ENCODE measurements around the gene BAG3. TPM values are rescaled to one million over a fixed set of nuclear protein-coding genes. Genes with fewer than 3 reads are reported as not detected.

BAG3 gene
- total and polyA plus RNA-seq, 7 donors, result 283 to 855 (median 453) TPM

GRCh38 chr10:119654540-119654939 is 3.4 kb downstream of the BAG3 start:
- H3K27me3 ChIP-seq (ENCODE audit: insufficient read depth in 3 of 3, low read length in 2 of 3), result no peaks in the 10 kb centered on the region
- H3K9me3 ChIP-seq, result no peaks in the 10 kb centered on the region
- 31 to 40% (median 40%) methylated on average over 6 of the region's 6 CpGs for WGBS, 3 donors
- H3K4me1 ChIP-seq, result peaks cover 44% of the 10 kb centered on the region
- ATAC-seq (peak in 1 of 4 donors; percentile 13), DNase-seq (peak; percentile 33 to 66)
- intact Hi-C loops (cut with DNase I), result loop anchor here in 1 of 2 donors (5.0 kb wide), 1 partner anchor 57 kb away; the partner anchor contains the start of gene TIAL1
- peak overlapping the region; percentile 99 for H3K27ac ChIP-seq
- H3K36me3 ChIP-seq (ENCODE audit: insufficient read depth in 1 of 2, low read depth in 1 of 2), result peaks cover 0 to 40% of the 10 kb centered on the region in 2 donors
- TF ChIP-seq CTCF (IDR thresholded peaks at IDR 0.05), result no peak
- H3K4me3 ChIP-seq, result peak overlapping the region; percentile 86

GRCh38 chr10:119655566-119656001 is 4.4 kb downstream of the BAG3 start:
- DNase-seq (peak; percentile 69 to 88), ATAC-seq (peak; percentile 49 to 64 (median 58))
- peak overlapping the region; percentile 86 for H3K4me3 ChIP-seq
- WGBS, 3 donors, result 11 to 20% (median 17%) methylated on average over 11 of the region's 11 CpGs
- peaks cover 0 to 51% of the 10 kb centered on the region in 2 donors for H3K36me3 ChIP-seq (ENCODE audit: insufficient read depth in 1 of 2, low read depth in 1 of 2)
- H3K4me1 ChIP-seq, result peaks cover 55% of the 10 kb centered on the region
- no peak for TF ChIP-seq CTCF (IDR thresholded peaks at IDR 0.05)
- H3K27me3 ChIP-seq (ENCODE audit: insufficient read depth in 3 of 3, low read length in 2 of 3), result no peaks in the 10 kb centered on the region
- intact Hi-C loops (cut with DNase I), result no loop called here
- peak overlapping the region; percentile 99 for H3K27ac ChIP-seq
- no peaks in the 10 kb centered on the region for H3K9me3 ChIP-seq

GRCh38 chr10:119656760-119657159 is 5.6 kb downstream of the BAG3 start:
- H3K27me3 ChIP-seq (ENCODE audit: insufficient read depth in 3 of 3, low read length in 2 of 3), result no peaks in the 10 kb centered on the region
- ATAC-seq (no peak), DNase-seq (no peak)
- H3K36me3 ChIP-seq (ENCODE audit: insufficient read depth in 1 of 2, low read depth in 1 of 2), result peaks cover 0 to 61% of the 10 kb centered on the region in 2 donors
- no peaks in the 10 kb centered on the region for H3K9me3 ChIP-seq
- 36 to 53% (median 44%) methylated on average over 2 of the region's 2 CpGs for WGBS, 3 donors
- no peak for TF ChIP-seq CTCF (IDR thresholded peaks at IDR 0.05)
- H3K27ac ChIP-seq, result peak overlapping the region; percentile 99
- intact Hi-C loops (cut with DNase I), result no loop called here
- H3K4me3 ChIP-seq, result peak overlapping the region; percentile 86
- peaks cover 66% of the 10 kb centered on the region for H3K4me1 ChIP-seq

GRCh38 chr10:119657725-119658124 is 6.5 kb downstream of the BAG3 start:
- Histone ChIP-seq H3K9me3 (no peaks in the 10 kb centered on the region), H3K27ac (peak overlapping the region; percentile 99), H3K4me1 (peaks cover 75% of the 10 kb centered on the region), H3K4me3 (peak overlapping the region; percentile 86), H3K27me3 (ENCODE audit: insufficient read depth in 3 of 3, low read length in 2 of 3) (no peaks in the 10 kb centered on the region), H3K36me3 (ENCODE audit: insufficient read depth in 1 of 2, low read depth in 1 of 2) (peaks cover 0 to 68% of the 10 kb centered on the region in 2 donors)
- TF ChIP-seq CTCF (IDR thresholded peaks at IDR 0.05), result no peak
- DNase-seq (peak in 1 of 2 donors; percentile 67), ATAC-seq (peak; percentile 42 to 57 (median 49))
- intact Hi-C loops (cut with DNase I), result no loop called here
- 16 to 34% (median 21%) methylated on average over 7 of the region's 7 CpGs for WGBS, 3 donors

- intact Hi-C loops (cut with DNase I), result no loop called here
- peaks cover 0 to 68% of the 10 kb centered on the region in 2 donors for H3K36me3 ChIP-seq (ENCODE audit: insufficient read depth in 1 of 2, low read depth in 1 of 2)
- no peak for TF ChIP-seq CTCF (IDR thresholded peaks at IDR 0.05)
- peak; percentile 77 to 84 (median 80) for ATAC-seq
- H3K9me3 ChIP-seq, result no peaks in the 10 kb centered on the region
- peak overlapping the region; percentile 86 for H3K4me3 ChIP-seq
- H3K27ac ChIP-seq, result peak overlapping the region; percentile 99
- no peaks in the 10 kb centered on the region for H3K27me3 ChIP-seq (ENCODE audit: insufficient read depth in 3 of 3, low read length in 2 of 3)
- peaks cover 81% of the 10 kb centered on the region for H3K4me1 ChIP-seq
- peak; percentile 87 to 96 for DNase-seq
- WGBS, 3 donors, result 11 to 28% (median 17%) methylated on average over 13 of the region's 13 CpGs
Observed at GRCh38 chr10:119658274-119658673, 7.1 kb downstream of the BAG3 start.

All from psoas muscle (tissue), 8 donors.